IMR-90 (cell line): Measurements from ENCODE around the gene DNAJC5. TPM values are rescaled to one million over a fixed set of nuclear protein-coding genes. Genes with fewer than 3 reads are reported as not detected.

ENCODE experiments used
- ATAC-seq: fragments of 200-7000 bp; cut with Tn5 transposase; 2 replicates; pipeline ENCODE4 v1.9.1; 2020; ENCODE audit warnings: low read depth, mild to moderate bottlenecking, moderate library complexity
- BruUV-seq: library from RNA; stranded (reverse); fragments of 400-500 nt; replicated peaks from 2 replicates; lab custom pipeline; 2021; lab: Mats Ljungman, UMichigan
- CTCF ChIA-PET: fragments of 300-600 bp; formaldehyde crosslinking; extraction: SDS; loops from one replicate; lab custom pipeline; 2021; ENCODE audit warnings: antibody characterized with exemption; lab: Yijun Ruan, JAX
- POLR2A ChIA-PET: fragments of 300-600 bp; sonication (Branson Sonifier 250); formaldehyde crosslinking; loops from one replicate; lab custom pipeline; 2022; ENCODE audit warnings: antibody characterized with exemption; ENCODE audit not compliant: unreplicated experiment; lab: Charles Lee
- DNase-seq: peaks from one replicate; pipeline ENCODE4 v3.0.0; 2013
- H2AFZ ChIP-seq: replicated peaks from 2 replicates; pipeline ENCODE3; 2013; ENCODE audit warnings: low read length, mild to moderate bottlenecking; ENCODE audit not compliant: poor library complexity
- H2AK5ac ChIP-seq: 2 replicates; pipeline ENCODE4 v1.6.1; 2013; ENCODE audit warnings: low read depth, low read length, inconsistent platforms
- H2AK9ac ChIP-seq: replicated peaks from 2 replicates; pipeline ENCODE3; 2013; ENCODE audit warnings: mild to moderate bottlenecking, low read depth, low read length, moderate library complexity; ENCODE audit not compliant: poor library complexity
- H2BK120ac ChIP-seq: 2 replicates; pipeline ENCODE4 v1.6.1; 2013; ENCODE audit warnings: low read depth, low read length, inconsistent platforms
- H2BK15ac ChIP-seq: 3 replicates; pipeline ENCODE4 v1.6.1; 2013; ENCODE audit warnings: low read depth, low read length, inconsistent platforms
- H2BK20ac ChIP-seq: 2 replicates; pipeline ENCODE4 v1.6.1; 2013; ENCODE audit warnings: low read depth, mild to moderate bottlenecking, inconsistent platforms, low read length, moderate library complexity
- H2BK5ac ChIP-seq: 2 replicates; pipeline ENCODE4 v1.6.1; 2013; ENCODE audit warnings: mild to moderate bottlenecking, low read depth, low read length, inconsistent platforms; ENCODE audit not compliant: poor library complexity, severe bottlenecking
- H3K14ac ChIP-seq: replicated peaks from 2 replicates; pipeline ENCODE4 v1.6.1; 2013; ENCODE audit warnings: low read depth, low read length, inconsistent platforms
- H3K18ac ChIP-seq: 2 replicates; pipeline ENCODE4 v1.6.1; 2013; ENCODE audit warnings: low read depth, low read length, control low read depth
- H3K23ac ChIP-seq: 2 replicates; pipeline ENCODE4 v1.6.1; 2013; ENCODE audit warnings: low read depth, low read length, inconsistent platforms
- H3K27ac ChIP-seq: 2 replicates; pipeline ENCODE4 v1.5.1; 2013; ENCODE audit warnings: mild to moderate bottlenecking, control low read depth, low read length; ENCODE audit not compliant: insufficient read depth
- H3K27me3 ChIP-seq: 2 replicates; pipeline ENCODE4 v1.6.1; 2013; ENCODE audit warnings: low read length; ENCODE audit not compliant: control insufficient read depth, insufficient read depth
- H3K36me3 ChIP-seq: 2 replicates; pipeline ENCODE4 v1.6.1; 2013; ENCODE audit warnings: low read length, mixed read lengths; ENCODE audit not compliant: control insufficient read depth, insufficient read depth
- H3K4ac ChIP-seq: 2 replicates; pipeline ENCODE4 v1.6.1; 2013; ENCODE audit warnings: low read depth, low read length, inconsistent platforms
- H3K4me1 ChIP-seq: 2 replicates; pipeline ENCODE4 v1.6.1; 2013; ENCODE audit warnings: low read length, mixed read lengths; ENCODE audit not compliant: control insufficient read depth, insufficient read depth
- H3K4me2 ChIP-seq: 2 replicates; pipeline ENCODE4 v1.6.1; 2013; ENCODE audit warnings: low read depth, mild to moderate bottlenecking, control low read depth, low read length, moderate library complexity
- H3K4me3 ChIP-seq: 2 replicates; pipeline ENCODE4 v1.5.1; 2013; ENCODE audit warnings: low read depth, mild to moderate bottlenecking, control low read depth, low read length, moderate library complexity; ENCODE audit not compliant: insufficient read depth
- H3K56ac ChIP-seq: 2 replicates; pipeline ENCODE4 v1.6.1; 2013; ENCODE audit warnings: low read length, inconsistent platforms; ENCODE audit not compliant: insufficient read depth; ENCODE audit errors: extremely low read depth
- H3K79me1 ChIP-seq, 2 experiments: 2 replicates each; pipeline ENCODE4 v1.6.1; 2013; ENCODE audit warnings: low read length in 2 of 2, inconsistent platforms in 1 of 2, low read depth in 1 of 2
- H3K9ac ChIP-seq: 2 replicates; pipeline ENCODE4 v1.6.1; 2013; ENCODE audit warnings: low read depth, low read length, control low read depth
- H3K9me1 ChIP-seq: 2 replicates; pipeline ENCODE4 v1.6.1; 2013; ENCODE audit warnings: low read length, inconsistent platforms; ENCODE audit not compliant: insufficient read depth
- H3K9me3 ChIP-seq: 2 replicates; pipeline ENCODE4 v1.6.1; 2013; ENCODE audit warnings: low read length; ENCODE audit not compliant: control insufficient read depth, insufficient read depth
- H4K20me1 ChIP-seq: 2 replicates; pipeline ENCODE4 v1.6.1; 2013; ENCODE audit warnings: low read length, inconsistent platforms; ENCODE audit not compliant: insufficient read depth
- H4K5ac ChIP-seq: 2 replicates; pipeline ENCODE4 v1.6.1; 2013; ENCODE audit warnings: mild to moderate bottlenecking, low read depth, low read length, control low read depth
- H4K8ac ChIP-seq, 2 experiments: 2 replicates each; pipeline ENCODE4 v1.6.1; 2013; ENCODE audit warnings: low read depth in 2 of 2, low read length in 2 of 2, control low read depth in 1 of 2, inconsistent platforms in 1 of 2
- H4K91ac ChIP-seq: 2 replicates; pipeline ENCODE4 v1.6.1; 2013; ENCODE audit warnings: low read depth, low read length, inconsistent platforms; ENCODE audit not compliant: insufficient read depth
- CEBPB ChIP-seq: IDR thresholded peaks from 2 replicates; pipeline ENCODE4 v1.6.1; 2012; ENCODE audit warnings: low read depth, low read length, improper control_type of control experiment
- CHD1 ChIP-seq: IDR thresholded peaks from 2 replicates; pipeline ENCODE4 v1.6.1; 2012; ENCODE audit warnings: low read depth, low read length, improper control_type of control experiment
- MAZ ChIP-seq: IDR thresholded peaks from 2 replicates; pipeline ENCODE4 v1.6.1; 2012; ENCODE audit warnings: low read depth, mild to moderate bottlenecking, low read length, improper control_type of control experiment, moderate library complexity, borderline replicate concordance
- RCOR1 ChIP-seq: IDR thresholded peaks from 2 replicates; pipeline ENCODE4 v1.6.1; 2012; ENCODE audit warnings: mild to moderate bottlenecking, low read length, improper control_type of control experiment; ENCODE audit not compliant: insufficient replicate concordance
- SMC3 ChIP-seq: fragments of 150-350 bp; IDR thresholded peaks from 2 replicates; pipeline ENCODE4 v1.6.1; 2016; ENCODE audit warnings: low read depth, mild to moderate bottlenecking, antibody characterized with exemption, low read length, moderate library complexity
- WGBS, 2 experiments: methylation state at CpG; one replicate each; pipeline versions ENCODE4 v1.1.5 to v1.1.7; 2013; ENCODE audit warnings: missing lambda C conversion rate in 2 of 2; ENCODE audit not compliant: insufficient read length in 1 of 2; ENCODE audit errors: extremely low coverage in 2 of 2; 5-methylcytosine and 5-hydroxymethylcytosine counted together
- dilution Hi-C: fragments of 300-500 bp; cut with HindIII; formaldehyde crosslinking; loops from one replicate; pipeline ENCODE4 v1.14.3; 2018; ENCODE audit warnings: low sequenced_read_pairs; ENCODE audit not compliant: unreplicated experiment
- in situ Hi-C: fragments of 300-500 bp; cut with MboI; formaldehyde crosslinking; loops from 3 replicates; pipeline ENCODE4 v1.14.3; 2019; ENCODE audit warnings: low sequenced_read_pairs, inconsistent platforms, mixed read lengths
- intact Hi-C: fragments of 100-400 bp; cut with micrococcal nuclease; formaldehyde crosslinking; loops from 2 replicates; pipeline ENCODE4 v1.10.0; 2022
- polyA plus RNA-seq, 3 experiments: library from polyadenylated mRNA; depleted of rRNA; stranded (reverse); fragments of >200 nt; gene quantifications; 2 replicates each; pipeline ENCODE4 v1.2.3, GENCODE V29; 2012; ENCODE audit warnings: low replicate concordance in 1 of 3
- total RNA-seq: library from RNA; depleted of rRNA; stranded (reverse); fragments of >200 nt; gene quantifications from 2 replicates; pipeline ENCODE4 v1.2.3, GENCODE V29; 2012

Gene DNAJC5
- total and polyA plus RNA-seq, 2 of the 4 experiments (the other 2 are of a cell fraction): 35.6 to 45.2 TPM

DNA sequence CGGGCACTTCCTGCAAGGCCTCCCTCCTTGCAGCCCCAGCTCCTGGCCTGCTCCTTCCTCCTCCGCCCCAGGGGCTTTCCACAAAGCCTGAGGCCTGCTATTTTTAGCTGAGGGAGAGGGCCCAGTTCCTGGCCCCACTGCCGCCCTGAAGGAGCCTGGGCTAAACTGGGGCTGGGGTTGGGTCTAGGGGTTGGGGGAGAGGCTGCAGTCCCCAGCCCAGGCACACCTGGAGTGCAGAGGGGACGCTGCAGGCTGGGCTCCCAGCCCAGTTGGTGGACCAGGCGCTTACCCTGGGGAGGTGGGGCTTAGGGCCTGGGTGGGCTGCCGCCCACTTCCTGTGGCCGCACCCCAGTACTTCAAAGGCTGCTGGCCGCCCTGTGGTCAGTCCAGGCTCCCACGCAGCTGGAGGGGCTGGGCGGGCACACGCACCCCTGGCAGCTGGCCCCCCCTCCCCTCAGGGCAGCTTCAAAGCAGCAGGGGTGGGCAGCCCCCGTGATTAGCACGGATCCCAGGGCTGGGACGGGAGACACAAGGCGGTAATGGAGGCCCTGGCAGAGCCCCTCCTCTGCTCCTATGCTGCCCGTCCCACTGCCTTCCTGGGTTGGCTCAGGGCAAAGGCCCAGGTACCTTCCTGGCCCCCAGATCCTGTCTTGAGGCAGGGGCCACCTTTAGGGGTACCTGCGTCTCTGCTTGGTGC lies 40.7 kb upstream of the DNAJC5 start:
- Histone ChIP-seq H3K79me1 (no peaks in the 10 kb centered on the region), H3K23ac (peak overlapping the region; percentile 16; the same call in 1 of the 2 replicates), H3K27me3 (no peaks in the 10 kb centered on the region; the same call in 1 of the 2 replicates), H4K91ac (no peak overlapping the region), H3K4me3 (no peak overlapping the region), H3K14ac (peak overlapping the region; percentile 65; the same call in 1 of the 2 replicates), H3K4me2 (no peak overlapping the region), H2BK20ac (no peak overlapping the region), H4K20me1 (no peaks in the 10 kb centered on the region; the same call in 1 of the 2 replicates), H3K4me1 (peaks cover 27% of the 10 kb centered on the region), H2BK120ac (peak overlapping the region; percentile 15; the same call in 1 of the 2 replicates), H3K36me3 (no peaks in the 10 kb centered on the region), H2BK5ac (no peak overlapping the region), H3K4ac (peak overlapping the region; percentile 22), H3K18ac (no peak overlapping the region), H4K5ac (peak overlapping the region; percentile 60), H2AK9ac (peak overlapping the region; percentile 78), H3K9me1 (no peaks in the 10 kb centered on the region), H3K27ac (no peak overlapping the region), H2AK5ac (peak overlapping the region; percentile 50; the same call in 1 of the 2 replicates), H2BK15ac (no peak overlapping the region), H3K9me3 (no peaks in the 10 kb centered on the region), H4K8ac (peak overlapping the region; percentile 21 to 33; a peak in 2 of 4 replicates), H3K56ac (no peak overlapping the region), H3K9ac (no peak overlapping the region), H2AFZ (peak overlapping the region; percentile 78)
- intact Hi-C loops (no loop called here), dilution Hi-C loops (no loop called here), in situ Hi-C loops (no loop called here)
- TF ChIP-seq CHD1 (no peak), SMC3 (no peak), CEBPB (no peak), RCOR1 (no peak), MAZ (peak; percentile 8; the same call in 1 of the 2 replicates)
- POLR2A ChIA-PET: no interaction called here
- no TSS peak for BruUV-seq
- ATAC-seq: no peak
- 57% methylated on average over 1 of the region's 17 CpGs; no CpG with 5 or more reads in 1 of the 2 experiments for whole genome bisulfite sequencing, 2 experiments
- DNase-seq: no peak
- CTCF ChIA-PET: no interaction called here
